PC-3 (cell line): ENCODE data around the gene OR2L5.

ENCODE experiments used
- EZH2 ChIP-seq: fragments of 300-600 bp; sonication (generic); IDR thresholded peaks from one replicate; pipeline ENCODE4 v1.6.1; 2017; ENCODE audit warnings: antibody characterized with exemption, mild to moderate bottlenecking, low read length; ENCODE audit not compliant: unreplicated experiment
- EZH2phosphoT487 ChIP-seq: fragments of 300-600 bp; sonication (generic); IDR thresholded peaks from 2 replicates; pipeline ENCODE4 v1.6.1; 2018; ENCODE audit warnings: mild to moderate bottlenecking, antibody characterized with exemption, low read length, borderline replicate concordance
- TF ChIP-seq, protein P1 (sequence below): fragments of 300-600 bp; sonication (generic); conservative IDR thresholded peaks from 2 replicates; pipeline ENCODE4 v1.5.1; 2017; ENCODE audit warnings: antibody characterized with exemption, low read depth, mild to moderate bottlenecking, low read length

GRCh38 chr1:248000169-248000568 is 13.3 kb upstream of the OR2L5 start:
- TF ChIP-seq, protein P1, sequence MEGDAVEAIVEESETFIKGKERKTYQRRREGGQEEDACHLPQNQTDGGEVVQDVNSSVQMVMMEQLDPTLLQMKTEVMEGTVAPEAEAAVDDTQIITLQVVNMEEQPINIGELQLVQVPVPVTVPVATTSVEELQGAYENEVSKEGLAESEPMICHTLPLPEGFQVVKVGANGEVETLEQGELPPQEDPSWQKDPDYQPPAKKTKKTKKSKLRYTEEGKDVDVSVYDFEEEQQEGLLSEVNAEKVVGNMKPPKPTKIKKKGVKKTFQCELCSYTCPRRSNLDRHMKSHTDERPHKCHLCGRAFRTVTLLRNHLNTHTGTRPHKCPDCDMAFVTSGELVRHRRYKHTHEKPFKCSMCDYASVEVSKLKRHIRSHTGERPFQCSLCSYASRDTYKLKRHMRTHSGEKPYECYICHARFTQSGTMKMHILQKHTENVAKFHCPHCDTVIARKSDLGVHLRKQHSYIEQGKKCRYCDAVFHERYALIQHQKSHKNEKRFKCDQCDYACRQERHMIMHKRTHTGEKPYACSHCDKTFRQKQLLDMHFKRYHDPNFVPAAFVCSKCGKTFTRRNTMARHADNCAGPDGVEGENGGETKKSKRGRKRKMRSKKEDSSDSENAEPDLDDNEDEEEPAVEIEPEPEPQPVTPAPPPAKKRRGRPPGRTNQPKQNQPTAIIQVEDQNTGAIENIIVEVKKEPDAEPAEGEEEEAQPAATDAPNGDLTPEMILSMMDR, result no peak
- no peak for TF ChIP-seq EZH2
- no peak for TF ChIP-seq EZH2phosphoT487
